Measurements from ENCODE around the gene MSTN. TPM values are rescaled to one million over a fixed set of nuclear protein-coding genes. Genes with fewer than 3 reads are reported as not detected.
"Not testable (repeated sequence)": the region's sequence is repeated elsewhere in the genome, so short reads cannot be mapped to it uniquely, and the experiment has no call there.

The MSTN gene
- total RNA-seq, 2 donors from 2014 or later: 0.09 to 0.17 TPM

- DNase-seq: peak in 1 of 2 donors; percentile 21
- intact Hi-C loops (cut with DNase I, micrococcal nuclease): loop anchor here in 1 of 2 donors (5.0 kb wide), 1 partner anchor 323 kb away; no protein-coding TSS in a partner anchor
- peak; percentile 63 for ATAC-seq
These were observed 7.6 kb upstream of the MSTN start for GRCh38 chr2:190069936-190070696.

DNA sequence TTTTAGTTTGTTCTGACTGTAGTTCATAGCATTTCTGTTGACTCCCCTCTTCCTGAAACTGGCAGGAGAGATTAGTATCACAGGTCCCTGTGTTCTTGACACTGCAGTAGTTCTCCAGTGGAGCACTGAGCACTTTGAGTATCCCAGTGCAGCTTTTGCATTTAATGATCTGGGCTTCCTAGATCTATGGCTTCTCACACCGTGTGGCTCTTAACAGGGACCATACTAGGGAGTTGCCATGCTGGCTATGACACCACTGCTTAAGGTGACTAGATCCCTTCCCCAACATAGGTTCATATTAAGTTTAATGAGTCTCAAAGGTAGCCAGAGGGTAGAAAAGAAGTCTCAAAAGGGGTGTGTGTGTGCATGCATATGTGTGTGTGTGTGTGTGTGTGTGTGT lies 6.2 kb upstream of the MSTN start:
- no peak for ATAC-seq
- intact Hi-C loops (cut with DNase I, micrococcal nuclease): loop anchor here in 1 of 2 donors (5.0 kb wide), 1 partner anchor 321 kb away; no protein-coding TSS in a partner anchor
- DNase-seq: no peak

- intact Hi-C loops (cut with DNase I, micrococcal nuclease): loop anchor here in 1 of 2 donors (5.0 kb wide), 1 partner anchor 319 kb away; no protein-coding TSS in a partner anchor
- no peak for ATAC-seq
- DNase-seq: no peak
These were observed 3.3 kb upstream of the MSTN start for GRCh38 chr2:190065839-190066238.

DNA sequence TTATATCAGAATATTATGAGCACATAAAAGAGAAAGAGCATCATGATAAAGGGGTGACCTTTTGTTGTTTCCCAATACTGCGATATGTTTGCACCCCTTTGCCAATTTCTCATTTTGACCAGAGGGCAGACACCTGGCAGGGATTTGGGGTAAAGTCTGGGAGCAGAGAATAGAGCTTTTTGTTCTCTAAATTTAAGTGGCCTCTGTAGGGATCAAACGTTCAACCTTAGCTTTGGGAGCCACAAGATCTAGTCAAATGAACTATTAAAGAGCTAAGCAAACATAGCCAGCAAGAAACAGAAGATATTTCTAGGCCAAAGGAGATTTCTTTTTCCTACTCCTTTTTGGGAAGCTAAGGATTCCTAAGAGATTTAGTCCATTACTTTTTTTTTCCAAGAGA lies 1.1 kb upstream of the MSTN start:
- no peak for ATAC-seq
- no peak for DNase-seq
- intact Hi-C loops (cut with DNase I, micrococcal nuclease): no loop called here

DNA sequence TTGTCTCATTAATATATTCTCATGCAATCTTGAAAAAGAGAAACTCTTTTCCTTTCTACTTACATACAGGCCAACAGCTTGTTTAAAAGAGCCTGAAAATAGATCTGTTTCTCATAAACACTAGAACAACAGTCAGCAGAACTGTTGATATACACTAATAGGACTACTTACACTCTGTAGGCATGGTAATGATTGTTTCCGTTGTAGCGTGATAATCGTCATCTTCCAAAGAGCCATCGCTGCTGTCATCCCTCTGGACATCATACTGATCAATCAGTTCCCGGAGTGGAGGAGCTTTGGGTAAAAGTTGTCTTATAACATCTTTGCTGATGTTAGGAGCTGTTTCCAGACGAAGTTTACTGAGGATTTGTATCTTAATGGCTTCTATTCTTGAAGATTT lies 476 bp downstream of the MSTN start:
- DNase-seq (no peak), ATAC-seq (no peak)
- intact Hi-C loops (cut with DNase I, micrococcal nuclease): no loop called here

DNA sequence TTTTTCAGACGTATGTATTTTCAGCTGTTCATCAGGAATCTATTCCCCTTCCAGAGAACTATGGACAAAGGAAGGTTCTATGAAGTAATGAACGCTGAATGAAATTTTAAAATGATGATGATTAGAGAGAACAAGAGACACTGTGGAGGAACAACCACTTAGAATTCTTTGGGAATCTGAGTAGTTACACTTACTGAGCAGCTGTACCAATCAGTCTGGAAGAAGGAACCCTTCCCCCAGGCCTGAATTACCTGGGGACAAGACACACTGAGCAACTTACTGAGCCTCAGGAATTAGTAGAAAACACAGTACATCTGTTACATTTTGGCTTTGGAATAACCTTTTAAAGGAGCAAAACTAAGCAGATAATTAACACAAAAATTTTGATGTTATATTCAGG lies 1.9 kb downstream of the MSTN start:
- intact Hi-C loops (cut with DNase I, micrococcal nuclease): no loop called here
- ATAC-seq (no peak), DNase-seq (no peak)

DNA sequence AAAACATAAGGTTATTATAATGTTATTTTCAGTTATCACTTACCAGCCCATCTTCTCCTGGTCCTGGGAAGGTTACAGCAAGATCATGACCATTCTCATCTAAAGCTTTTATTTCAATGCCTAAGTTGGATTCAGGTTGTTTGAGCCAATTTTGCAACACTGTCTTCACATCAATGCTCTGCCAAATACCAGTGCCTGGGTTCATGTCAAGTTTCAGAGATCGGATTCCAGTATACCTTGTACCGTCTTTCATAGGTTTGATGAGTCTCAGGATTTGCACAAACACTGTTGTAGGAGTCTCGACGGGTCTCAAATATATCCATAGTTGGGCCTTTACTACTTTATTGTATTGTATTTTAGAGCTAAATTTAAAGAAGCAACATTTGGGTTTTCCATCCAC lies 2.5 kb downstream of the MSTN start:
- ATAC-seq (no peak), DNase-seq (no peak)
- intact Hi-C loops (cut with DNase I, micrococcal nuclease): no loop called here

- no peak for ATAC-seq
- intact Hi-C loops (cut with DNase I, micrococcal nuclease): no loop called here
- no peak for DNase-seq
These were observed 9.1 kb downstream of the MSTN start for GRCh38 chr2:190053426-190053825.

DNA sequence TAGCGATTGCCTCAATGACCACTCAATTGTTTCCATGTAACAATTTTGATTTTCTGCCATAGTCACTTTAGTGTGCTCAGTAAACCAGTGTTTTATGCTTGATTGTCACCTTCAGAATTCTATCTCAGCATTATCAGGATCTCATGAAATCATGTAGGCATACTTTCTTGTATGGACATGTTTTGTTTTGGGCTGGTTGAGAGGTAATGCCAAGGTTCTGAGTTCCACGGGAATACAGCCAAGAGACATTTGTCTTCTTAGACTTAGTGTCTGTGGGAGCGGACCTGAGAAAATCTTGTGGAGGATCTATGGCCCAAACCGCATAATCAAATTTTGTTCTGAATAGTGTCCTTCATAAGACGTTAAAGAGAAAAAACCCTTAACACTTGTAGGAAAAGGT lies 10.2 kb downstream of the MSTN start:
- ATAC-seq (no peak), DNase-seq (no peak)
- intact Hi-C loops (cut with DNase I, micrococcal nuclease): no loop called here

DNA sequence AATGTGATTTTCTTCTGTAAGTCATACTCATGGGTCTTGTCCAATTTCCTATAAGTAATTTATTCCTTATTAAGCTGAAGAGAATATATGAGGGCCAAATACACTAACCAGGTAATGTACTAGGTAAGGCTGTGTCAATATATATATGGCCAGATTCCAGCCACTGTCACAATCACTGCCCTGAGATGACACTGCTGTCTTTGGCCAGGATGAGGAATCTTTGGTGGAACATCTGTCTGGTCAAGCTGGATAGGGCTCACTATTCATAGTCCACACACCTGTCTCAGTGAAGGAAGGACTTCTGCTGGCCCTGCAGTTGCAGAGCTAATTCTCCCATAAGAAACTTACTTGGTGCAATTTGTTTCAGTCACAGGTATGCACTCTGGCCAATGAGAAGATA lies 11.3 kb downstream of the MSTN start:
- ATAC-seq: no peak
- intact Hi-C loops (cut with DNase I, micrococcal nuclease): no loop called here
- DNase-seq: no peak

- ATAC-seq (no peak), DNase-seq (no peak)
- intact Hi-C loops (cut with DNase I, micrococcal nuclease): no loop called here
These were observed 12.5 kb downstream of the MSTN start for GRCh38 chr2:190050001-190050400.

DNA sequence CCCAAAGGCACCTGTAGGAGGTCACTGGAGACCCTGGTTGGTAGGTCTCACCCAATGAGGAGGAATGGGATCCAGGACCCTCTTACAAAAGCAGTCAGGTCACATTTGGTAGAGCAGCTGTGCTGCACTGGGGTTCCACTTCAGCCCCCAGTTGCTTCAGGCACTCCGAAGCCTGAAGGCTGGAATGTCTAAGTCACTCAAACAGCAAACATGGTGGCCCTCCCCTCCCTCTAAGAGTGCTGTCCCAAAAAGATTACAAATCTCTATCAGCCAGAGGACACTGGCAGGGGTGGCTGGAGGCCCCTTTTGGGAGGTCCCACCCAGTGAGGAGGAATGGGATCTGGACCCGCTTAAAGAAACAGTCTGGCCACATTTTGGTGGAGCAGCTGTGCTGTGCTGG lies 17.7 kb downstream of the MSTN start:
- DNase-seq: no peak
- no peak for ATAC-seq
- intact Hi-C loops (cut with DNase I, micrococcal nuclease): no loop called here

DNA sequence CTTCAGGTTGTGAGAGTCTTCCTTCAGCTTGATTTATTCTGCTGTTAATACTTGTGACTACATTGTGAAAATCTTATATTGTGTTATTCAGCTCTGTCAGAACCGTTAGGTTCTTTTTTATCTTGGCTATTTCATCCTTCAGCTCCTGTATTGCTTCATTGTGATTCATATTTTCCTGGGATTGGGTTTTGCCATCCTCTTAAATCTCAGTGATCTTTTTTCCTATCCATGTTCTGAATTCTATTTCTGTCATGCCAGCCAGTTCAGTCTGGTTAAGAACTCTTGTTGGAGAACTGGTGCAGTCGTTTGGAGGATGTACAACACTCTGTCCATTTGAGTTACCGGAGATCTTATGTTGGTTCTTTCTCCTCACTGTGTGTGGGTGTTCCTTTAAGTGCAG lies 19.1 kb downstream of the MSTN start:
- no peak for DNase-seq
- intact Hi-C loops (cut with DNase I, micrococcal nuclease): no loop called here
- no peak for ATAC-seq

DNA sequence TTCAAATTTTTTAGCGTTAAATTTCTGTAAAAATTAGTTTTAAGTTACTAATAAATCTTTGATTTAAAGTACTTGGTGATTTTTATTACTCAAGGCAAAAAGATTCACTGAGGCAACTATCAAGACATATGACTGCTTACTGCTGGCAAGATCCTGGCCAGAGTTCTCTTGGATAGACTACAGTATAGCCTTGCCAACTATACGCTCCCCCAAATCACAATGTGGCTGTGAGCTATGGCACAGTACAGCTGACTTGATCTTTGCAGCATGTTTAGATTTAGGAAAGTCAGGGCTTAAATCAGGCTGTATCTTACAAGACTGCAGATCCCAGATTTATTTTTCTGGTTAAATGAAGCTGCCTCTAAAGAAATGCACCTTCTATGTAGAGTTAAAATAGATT lies 26.5 kb downstream of the MSTN start:
- DNase-seq (no peak), ATAC-seq (no peak)
- intact Hi-C loops (cut with DNase I, micrococcal nuclease): no loop called here

- intact Hi-C loops (cut with DNase I, micrococcal nuclease); ATAC-seq; DNase-seq: not testable (repeated sequence)
These were observed 28.1 kb downstream of the MSTN start for GRCh38 chr2:190034417-190034816.

- intact Hi-C loops (cut with DNase I, micrococcal nuclease): no loop called here
- DNase-seq: no peak
- no peak for ATAC-seq
These were observed 30.4 kb downstream of the MSTN start for GRCh38 chr2:190031969-190032618.

- no peak for DNase-seq
These were observed 38.7 kb downstream of the MSTN start for GRCh38 chr2:190023860-190024259.

GRCh38 chr2:190020720-190021119 lies 41.8 kb downstream of the MSTN start:
- intact Hi-C loops (cut with DNase I, micrococcal nuclease): no loop called here
- ATAC-seq (no peak), DNase-seq (no peak)

More at GRCh38 chr2:190023860-190024259, 38.7 kb downstream of the MSTN start:
- peak; percentile 59 for ATAC-seq
- intact Hi-C loops (cut with DNase I, micrococcal nuclease): no loop called here

- ATAC-seq: no peak
- no peak for DNase-seq
- intact Hi-C loops (cut with DNase I, micrococcal nuclease): no loop called here
These were observed 44.7 kb downstream of the MSTN start for GRCh38 chr2:190017837-190018236.

- ATAC-seq; DNase-seq; intact Hi-C loops (cut with DNase I, micrococcal nuclease): not testable (repeated sequence)
These were observed 46.6 kb downstream of the MSTN start for GRCh38 chr2:190015969-190016368.
